ENCODE measurements around the gene NOS3.

NOS3 gene

DNA sequence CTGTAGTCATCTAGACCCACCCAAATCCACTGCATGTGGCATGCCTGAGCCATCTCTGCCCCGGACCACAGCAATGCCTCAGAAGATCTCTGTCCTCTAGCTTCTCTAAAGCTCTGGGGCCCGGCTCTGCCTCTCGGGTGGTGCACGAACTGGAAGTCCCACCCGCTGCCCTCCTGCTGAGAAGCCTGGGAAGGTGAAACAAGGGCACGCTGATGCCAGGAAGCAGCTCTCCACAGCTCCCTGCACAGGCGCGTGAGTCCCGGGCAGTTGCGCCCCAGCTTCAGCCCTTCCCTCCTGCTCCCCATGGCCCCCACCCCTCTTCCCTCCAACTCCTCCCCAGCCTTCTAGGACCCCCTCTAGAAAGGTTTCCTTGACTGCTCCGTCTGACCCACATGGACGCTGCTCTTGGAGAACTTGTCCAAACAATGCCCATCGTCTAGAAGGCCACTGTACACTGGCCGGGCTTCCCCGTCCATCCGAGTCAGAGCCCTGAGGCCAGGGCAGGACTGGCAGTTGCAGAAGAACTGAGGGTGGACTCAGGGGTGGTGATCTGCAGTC is 25.5 kb upstream of the NOS3 start:
- no peak overlapping the region for H3K27ac ChIP-seq
- H3K9me3 ChIP-seq (ENCODE audit: control insufficient read depth, low read length) = no peaks in the 10 kb centered on the region
- H3K4me3 ChIP-seq (ENCODE audit: low read depth, low read length) = no peak overlapping the region
- H2AFZ ChIP-seq = no peak overlapping the region
- H3K79me2 ChIP-seq = peaks cover 41% of the 10 kb centered on the region
- H3K9ac ChIP-seq = no peak overlapping the region
- peaks cover 37% of the 10 kb centered on the region for H3K4me1 ChIP-seq
- H3K27me3 ChIP-seq (ENCODE audit: control insufficient read depth, insufficient read depth, low read length) = no peaks in the 10 kb centered on the region
- TF ChIP-seq, protein P1, sequence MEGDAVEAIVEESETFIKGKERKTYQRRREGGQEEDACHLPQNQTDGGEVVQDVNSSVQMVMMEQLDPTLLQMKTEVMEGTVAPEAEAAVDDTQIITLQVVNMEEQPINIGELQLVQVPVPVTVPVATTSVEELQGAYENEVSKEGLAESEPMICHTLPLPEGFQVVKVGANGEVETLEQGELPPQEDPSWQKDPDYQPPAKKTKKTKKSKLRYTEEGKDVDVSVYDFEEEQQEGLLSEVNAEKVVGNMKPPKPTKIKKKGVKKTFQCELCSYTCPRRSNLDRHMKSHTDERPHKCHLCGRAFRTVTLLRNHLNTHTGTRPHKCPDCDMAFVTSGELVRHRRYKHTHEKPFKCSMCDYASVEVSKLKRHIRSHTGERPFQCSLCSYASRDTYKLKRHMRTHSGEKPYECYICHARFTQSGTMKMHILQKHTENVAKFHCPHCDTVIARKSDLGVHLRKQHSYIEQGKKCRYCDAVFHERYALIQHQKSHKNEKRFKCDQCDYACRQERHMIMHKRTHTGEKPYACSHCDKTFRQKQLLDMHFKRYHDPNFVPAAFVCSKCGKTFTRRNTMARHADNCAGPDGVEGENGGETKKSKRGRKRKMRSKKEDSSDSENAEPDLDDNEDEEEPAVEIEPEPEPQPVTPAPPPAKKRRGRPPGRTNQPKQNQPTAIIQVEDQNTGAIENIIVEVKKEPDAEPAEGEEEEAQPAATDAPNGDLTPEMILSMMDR (IDR thresholded peaks at IDR 0.05) = no peak
- H3K4me2 ChIP-seq (ENCODE audit: low read length) = no peak overlapping the region
- no peaks in the 10 kb centered on the region for H3K36me3 ChIP-seq (ENCODE audit: control insufficient read depth, insufficient read depth, low read length)

DNA sequence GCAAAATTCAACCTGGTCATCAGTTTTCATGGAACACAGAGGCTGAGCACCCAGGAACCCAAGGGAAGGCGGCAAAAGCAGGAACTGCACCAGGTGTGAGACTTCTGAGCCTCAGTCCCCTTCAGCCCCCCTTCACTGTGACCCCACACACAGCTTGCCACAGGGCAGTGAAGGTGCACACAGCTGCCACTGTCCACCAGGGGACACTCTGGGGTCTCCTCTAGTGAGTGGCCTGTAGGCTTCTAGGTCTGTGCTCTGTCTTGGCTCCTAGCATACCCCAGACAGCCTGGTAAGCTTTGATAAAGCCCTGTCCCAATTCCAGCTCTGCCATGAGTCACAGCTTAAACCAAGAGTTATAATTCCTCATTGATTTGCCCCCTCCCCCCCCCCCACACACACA is 24.8 kb upstream of the NOS3 start:
- peaks cover 37% of the 10 kb centered on the region for H3K4me1 ChIP-seq
- H3K36me3 ChIP-seq (ENCODE audit: control insufficient read depth, insufficient read depth, low read length) = no peaks in the 10 kb centered on the region
- TF ChIP-seq, protein P1 (IDR thresholded peaks at IDR 0.05) = peak; percentile 70
- H3K27ac ChIP-seq = no peak overlapping the region
- no peaks in the 10 kb centered on the region for H3K27me3 ChIP-seq (ENCODE audit: control insufficient read depth, insufficient read depth, low read length)
- H3K9ac ChIP-seq = no peak overlapping the region
- no peaks in the 10 kb centered on the region for H3K9me3 ChIP-seq (ENCODE audit: control insufficient read depth, low read length)
- no peak overlapping the region for H2AFZ ChIP-seq
- H3K4me3 ChIP-seq (ENCODE audit: low read depth, low read length) = no peak overlapping the region
- no peak overlapping the region for H3K4me2 ChIP-seq (ENCODE audit: low read length)
- peaks cover 46% of the 10 kb centered on the region for H3K79me2 ChIP-seq

DNA sequence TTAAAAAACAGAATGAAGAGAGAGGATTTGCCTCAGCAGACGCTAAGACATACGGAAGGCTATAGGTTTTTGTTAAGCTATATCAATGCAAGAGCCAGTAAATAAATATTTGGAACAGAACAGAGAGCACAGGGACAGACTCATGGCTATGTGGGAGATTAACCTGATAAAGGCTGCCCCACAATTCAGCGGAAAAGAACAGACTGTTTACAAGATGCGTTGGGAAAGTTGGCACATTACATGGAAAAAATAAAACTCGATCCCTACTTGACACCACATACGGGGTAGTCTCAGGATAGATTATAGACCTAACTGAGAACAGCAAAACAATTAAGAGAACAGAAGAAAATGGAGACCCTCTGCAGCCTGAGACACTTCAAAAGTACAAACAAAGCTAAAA is 23.5 kb upstream of the NOS3 start:
- H3K27me3 ChIP-seq (ENCODE audit: control insufficient read depth, insufficient read depth, low read length) = no peaks in the 10 kb centered on the region
- TF ChIP-seq, protein P1 (IDR thresholded peaks at IDR 0.05) = no peak
- H3K9me3 ChIP-seq (ENCODE audit: control insufficient read depth, low read length) = no peaks in the 10 kb centered on the region
- no peaks in the 10 kb centered on the region for H3K36me3 ChIP-seq (ENCODE audit: control insufficient read depth, insufficient read depth, low read length)
- peaks cover 37% of the 10 kb centered on the region for H3K79me2 ChIP-seq
- no peak overlapping the region for H2AFZ ChIP-seq
- H3K4me2 ChIP-seq (ENCODE audit: low read length) = peak overlapping the region; percentile 36
- peaks cover 44% of the 10 kb centered on the region for H3K4me1 ChIP-seq
- H3K27ac ChIP-seq = peak overlapping the region; percentile 66
- H3K9ac ChIP-seq = no peak overlapping the region
- H3K4me3 ChIP-seq (ENCODE audit: low read depth, low read length) = no peak overlapping the region

DNA sequence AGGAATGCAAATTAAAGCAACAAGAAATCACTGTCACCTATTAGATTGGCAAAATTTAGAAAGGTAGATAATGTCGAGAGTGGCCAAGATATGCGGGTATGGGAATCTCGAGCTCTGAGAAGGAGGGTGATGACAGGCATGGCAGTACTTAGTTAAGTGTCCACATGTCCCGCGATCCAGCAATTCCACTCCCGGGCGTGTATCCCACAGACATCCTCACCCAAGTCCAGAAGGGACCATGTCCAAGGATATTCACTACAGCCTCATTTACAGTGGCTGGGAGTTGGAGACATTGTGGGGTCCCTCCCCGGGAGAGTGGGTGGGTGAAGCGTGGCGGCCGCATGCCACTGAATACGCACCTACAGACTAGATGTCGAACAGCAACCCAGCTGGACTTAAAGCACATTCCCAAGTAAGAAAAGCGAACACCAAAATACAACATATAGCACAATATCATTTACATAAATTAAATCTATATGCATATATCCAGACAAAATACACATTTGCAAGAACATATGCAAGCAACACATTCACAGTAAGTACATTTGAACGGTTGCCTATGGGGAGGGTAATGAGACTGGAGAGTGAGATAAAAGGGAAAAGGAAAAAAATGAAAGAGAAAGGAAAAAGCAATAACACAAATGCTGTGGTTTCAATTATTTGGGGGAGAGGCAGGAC is 22.6 kb upstream of the NOS3 start:
- Histone ChIP-seq H3K9me3 (ENCODE audit: control insufficient read depth, low read length) (no peaks in the 10 kb centered on the region), H3K4me1 (peaks cover 44% of the 10 kb centered on the region), H3K79me2 (peaks cover 28% of the 10 kb centered on the region), H3K27me3 (ENCODE audit: control insufficient read depth, insufficient read depth, low read length) (no peaks in the 10 kb centered on the region), H3K4me3 (ENCODE audit: low read depth, low read length) (no peak overlapping the region), H3K9ac (no peak overlapping the region), H2AFZ (no peak overlapping the region), H3K4me2 (ENCODE audit: low read length) (no peak overlapping the region), H3K27ac (peak overlapping the region; percentile 66), H3K36me3 (ENCODE audit: control insufficient read depth, insufficient read depth, low read length) (no peaks in the 10 kb centered on the region)
- TF ChIP-seq, protein P1 (IDR thresholded peaks at IDR 0.05) = no peak
